Right atrium auricular region (tissue), 2 donors: ENCODE measurements around the gene MARK1. TPM values are rescaled to one million over a fixed set of nuclear protein-coding genes. Genes with fewer than 3 reads are reported as not detected.

Experiments
- DNase-seq: peaks from one replicate; pipeline ENCODE4 v3.0.0-alpha.2; 2019; ENCODE audit warnings: low spot score
- H3K27ac ChIP-seq, 2 donors: fragments of 200-600 bp; sonication (generic); 1 replicate in 1 of 2; 2 replicates in 1 of 2; pipeline ENCODE4 v1.5.1; 2016 to 2019
- H3K27me3 ChIP-seq, 2 donors: fragments of 200-600 bp; sonication (generic); one replicate each; pipeline versions ENCODE4 v1.5.1 to v1.6.0; 2017 to 2019
- H3K36me3 ChIP-seq: fragments of 200-600 bp; sonication (generic); one replicate; pipeline ENCODE4 v1.5.1; 2016
- H3K4me1 ChIP-seq, 2 donors: fragments of 200-600 bp; sonication (generic); one replicate each; pipeline versions ENCODE4 v1.5.1 to v1.6.0; 2017 to 2019
- H3K4me3 ChIP-seq, 2 donors: fragments of 200-600 bp; sonication (generic); 1 replicate in 1 of 2; 2 replicates in 1 of 2; pipeline ENCODE4 v1.5.1; 2017 to 2019; ENCODE audit warnings: mild to moderate bottlenecking in 1 of 2, moderate library complexity in 1 of 2
- H3K9me3 ChIP-seq, 2 donors: fragments of 200-600 bp; sonication (generic); one replicate each; pipeline ENCODE4 v1.5.1; 2019
- CTCF ChIP-seq, 2 donors: fragments of 200-600 bp; sonication (generic); IDR thresholded peaks; one replicate each; pipeline ENCODE4 v1.5.1; 2019; ENCODE audit warnings: antibody characterized with exemption in 2 of 2
- total RNA-seq, 2 donors: library from RNA; depleted of rRNA; stranded (reverse); fragments of >200 nt; gene quantifications; one replicate each; pipeline ENCODE4 v1.1.0, GENCODE V29; 2016

The MARK1 gene
- total RNA-seq, 2 donors from 2014 or later = 12.5 to 20.0 TPM

GRCh38 chr1:220694866-220695382, 167.0 kb downstream of the MARK1 start:
- no peak for DNase-seq
- peaks cover 0 to 7% of the 10 kb centered on the region in 2 donors for H3K4me1 ChIP-seq
- no peak for TF ChIP-seq CTCF (IDR thresholded peaks at IDR 0.05)
- no peak overlapping the region for H3K27ac ChIP-seq
- H3K9me3 ChIP-seq = no peaks in the 10 kb centered on the region
- H3K4me3 ChIP-seq = no peak overlapping the region
- H3K27me3 ChIP-seq = no peaks in the 10 kb centered on the region
- peaks cover 4% of the 10 kb centered on the region for H3K36me3 ChIP-seq

GRCh38 chr1:220695426-220695825, 167.5 kb downstream of the MARK1 start:
- Histone ChIP-seq H3K4me1 (peaks cover 0 to 11% of the 10 kb centered on the region in 2 donors), H3K27ac (no peak overlapping the region), H3K36me3 (peaks cover 4% of the 10 kb centered on the region), H3K4me3 (no peak overlapping the region), H3K27me3 (no peaks in the 10 kb centered on the region), H3K9me3 (no peaks in the 10 kb centered on the region)
- no peak for DNase-seq
- no peak for TF ChIP-seq CTCF (IDR thresholded peaks at IDR 0.05)

GRCh38 chr1:220696226-220696862, 168.4 kb downstream of the MARK1 start:
- peaks cover 0 to 20% of the 10 kb centered on the region in 2 donors for H3K4me1 ChIP-seq
- no peak for DNase-seq
- no peak overlapping the region for H3K27ac ChIP-seq

GRCh38 chr1:220696863-220697231, 168.9 kb downstream of the MARK1 start:
- TF ChIP-seq CTCF (IDR thresholded peaks at IDR 0.05) = no peak
- no peak for DNase-seq
- Histone ChIP-seq H3K27ac (no peak overlapping the region), H3K27me3 (no peaks in the 10 kb centered on the region), H3K9me3 (no peaks in the 10 kb centered on the region), H3K36me3 (peaks cover 4% of the 10 kb centered on the region), H3K4me1 (peaks cover 0 to 19% of the 10 kb centered on the region in 2 donors), H3K4me3 (no peak overlapping the region)

More at GRCh38 chr1:220696226-220696862, 168.4 kb downstream of the MARK1 start:
- Histone ChIP-seq H3K4me3 (no peak overlapping the region), H3K27me3 (no peaks in the 10 kb centered on the region), H3K9me3 (no peaks in the 10 kb centered on the region), H3K36me3 (peaks cover 4% of the 10 kb centered on the region)
- TF ChIP-seq CTCF (IDR thresholded peaks at IDR 0.05) = no peak

- H3K4me3 ChIP-seq = no peak overlapping the region
- no peak overlapping the region for H3K27ac ChIP-seq
- TF ChIP-seq CTCF (IDR thresholded peaks at IDR 0.05) = no peak
- no peaks in the 10 kb centered on the region for H3K9me3 ChIP-seq
- H3K4me1 ChIP-seq = peaks cover 0 to 19% of the 10 kb centered on the region in 2 donors
- DNase-seq = no peak
- no peaks in the 10 kb centered on the region for H3K27me3 ChIP-seq
- peaks cover 4% of the 10 kb centered on the region for H3K36me3 ChIP-seq
These were observed 169.4 kb downstream of the MARK1 start for GRCh38 chr1:220697326-220697725.

GRCh38 chr1:220698607-220699016, 170.7 kb downstream of the MARK1 start:
- peak; percentile 47 for DNase-seq
- H3K27me3 ChIP-seq = no peaks in the 10 kb centered on the region
- no peaks in the 10 kb centered on the region for H3K9me3 ChIP-seq
- H3K27ac ChIP-seq = no peak overlapping the region
- H3K4me1 ChIP-seq = peaks cover 0 to 31% of the 10 kb centered on the region in 2 donors
- peaks cover 4% of the 10 kb centered on the region for H3K36me3 ChIP-seq
- no peak for TF ChIP-seq CTCF (IDR thresholded peaks at IDR 0.05)
- no peak overlapping the region for H3K4me3 ChIP-seq
